HTR-8/SVneo (cell line): ENCODE measurements around the gene ONECUT2.

Experiments used
- DNase-seq: peaks from one replicate; pipeline ENCODE4 v3.0.0; 2011; ENCODE audit warnings: low spot score, mixed read lengths; ENCODE audit not compliant: insufficient read length
- FAIRE-seq: peaks from 2 replicates; lab custom pipeline; 2011; peaks lifted over from hg19 to GRCh38; lab: Jason Lieb, UNC

Gene ONECUT2

DNA sequence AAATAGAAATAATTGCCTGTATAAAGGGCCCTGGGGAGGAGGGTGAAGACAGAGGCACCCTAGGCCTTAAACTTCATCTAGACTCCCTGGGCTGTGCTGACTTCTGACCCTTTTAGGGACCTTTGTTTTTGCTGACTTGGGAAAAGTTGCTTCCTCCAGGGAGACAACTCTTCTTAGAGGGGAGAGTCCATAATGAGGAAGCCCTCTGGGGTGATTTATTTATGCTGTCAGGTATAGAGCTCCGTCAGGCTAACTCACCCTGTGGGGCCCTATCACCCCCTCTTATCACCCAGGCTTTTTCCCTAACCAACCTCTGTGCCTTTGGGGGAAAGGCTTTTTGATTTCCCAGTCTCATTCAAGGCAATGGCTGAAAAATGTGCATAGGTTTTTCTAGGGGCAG lies 8.1 kb downstream of the ONECUT2 start:
- no peak for FAIRE-seq
- no peak for DNase-seq

DNA sequence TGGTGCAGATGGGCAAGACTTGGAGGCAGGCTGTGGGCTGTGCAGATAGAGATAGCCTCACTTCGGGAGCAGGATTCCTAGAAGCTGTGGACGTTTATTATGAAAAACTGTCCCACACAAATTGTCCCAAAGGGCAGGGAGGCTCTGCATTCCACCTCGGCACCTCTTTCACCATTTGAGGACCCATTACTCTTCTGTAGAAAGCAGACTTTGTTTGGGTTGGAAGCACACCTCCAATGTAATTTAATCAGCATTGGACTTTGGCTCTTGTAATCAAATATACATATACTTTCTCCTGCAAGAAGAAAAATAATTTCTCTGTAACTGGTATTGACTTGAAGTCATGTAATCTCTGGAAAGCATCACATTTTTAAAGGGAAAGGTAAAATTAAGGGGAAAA lies 8.5 kb downstream of the ONECUT2 start:
- FAIRE-seq (no peak), DNase-seq (no peak)

GRCh38 chr18:57444301-57444759 lies 9.2 kb downstream of the ONECUT2 start:
- DNase-seq, result no peak
- FAIRE-seq, result no peak

GRCh38 chr18:57445488-57446319 lies 10.5 kb downstream of the ONECUT2 start:
- DNase-seq (no peak), FAIRE-seq (no peak)

- no peak for FAIRE-seq
- no peak for DNase-seq
Measured at GRCh38 chr18:57446322-57446721, 11.1 kb downstream of the ONECUT2 start.

DNA sequence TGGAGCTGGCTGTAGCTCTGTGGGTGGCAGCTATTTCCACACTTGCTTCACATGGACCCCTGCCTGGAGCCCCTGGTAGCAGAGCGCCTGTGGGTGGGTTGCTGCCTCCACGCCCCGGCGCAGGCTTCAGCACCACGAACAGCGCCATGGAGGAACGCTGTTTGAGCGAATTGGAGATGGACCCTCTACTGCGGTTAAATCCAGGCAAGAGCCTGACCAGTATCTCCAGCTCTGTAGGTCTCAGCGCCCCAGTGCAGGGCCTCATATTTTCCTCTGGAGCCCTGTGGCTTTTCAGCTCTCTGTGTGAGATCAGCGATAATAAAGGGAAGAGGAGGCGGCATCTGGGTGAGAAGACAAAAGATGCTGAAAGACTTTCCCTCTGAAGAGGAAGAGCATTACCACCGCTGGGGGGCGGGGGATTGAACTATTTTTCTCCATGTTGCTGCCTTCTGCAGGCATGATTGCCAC lies 12.0 kb downstream of the ONECUT2 start:
- no peak for FAIRE-seq
- no peak for DNase-seq

DNA sequence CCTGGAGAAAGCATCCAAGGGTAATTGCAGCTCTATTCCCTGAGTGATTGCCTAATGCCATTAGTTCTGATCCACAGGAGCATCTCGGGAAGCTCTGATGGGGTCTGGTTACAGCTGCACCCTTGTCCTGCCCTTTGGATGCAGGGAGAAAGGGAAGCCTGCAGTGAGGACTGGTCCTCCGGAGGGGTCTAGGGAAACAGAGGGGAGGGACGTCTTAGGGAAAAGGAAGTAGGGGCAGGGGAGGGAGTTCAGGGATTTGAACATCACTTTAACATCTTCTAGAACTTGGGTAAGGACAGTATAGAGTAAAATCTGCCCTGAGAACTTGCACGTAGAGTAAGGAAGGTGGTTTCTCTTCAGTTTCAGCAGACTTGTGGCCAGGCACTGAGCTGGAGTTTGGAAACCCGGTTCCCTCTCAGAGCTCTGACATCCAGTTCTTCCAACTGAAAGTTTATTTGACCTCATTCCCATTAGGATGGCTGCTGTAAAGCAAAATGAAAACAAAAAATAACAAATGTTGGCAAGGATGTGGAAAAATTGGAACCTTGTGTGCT lies 20.5 kb downstream of the ONECUT2 start:
- FAIRE-seq (no peak), DNase-seq (no peak)

DNA sequence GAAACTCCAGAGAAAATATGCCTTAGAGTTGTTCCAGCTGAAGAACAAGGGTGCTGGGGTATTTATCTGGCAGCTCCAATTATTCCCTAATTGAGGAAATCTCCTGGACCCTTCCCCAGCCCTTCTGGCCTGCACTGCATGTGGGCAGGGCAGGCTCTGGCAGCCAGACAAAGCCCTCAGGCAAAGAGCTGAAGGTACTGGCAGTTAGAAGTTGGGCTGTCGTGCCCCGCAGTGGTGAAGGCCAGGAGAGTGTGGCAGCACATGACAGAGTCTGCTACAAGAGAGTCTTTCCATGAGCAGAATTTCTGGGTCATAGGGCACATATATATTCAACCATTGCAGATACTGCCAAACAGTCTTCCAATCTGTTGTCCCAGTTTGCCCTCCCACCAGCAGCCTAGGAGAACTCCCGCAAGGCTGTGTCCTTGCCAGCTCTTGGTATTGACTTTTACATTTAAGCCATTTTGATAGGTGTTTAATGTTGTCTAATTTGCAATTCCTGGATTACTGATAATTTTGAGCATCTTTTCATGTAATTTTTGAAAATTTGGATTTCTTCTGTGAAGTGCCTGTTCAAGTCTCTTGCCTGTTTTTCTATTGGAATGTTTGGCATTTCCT lies 26.6 kb downstream of the ONECUT2 start:
- FAIRE-seq (no peak), DNase-seq (no peak)

DNA sequence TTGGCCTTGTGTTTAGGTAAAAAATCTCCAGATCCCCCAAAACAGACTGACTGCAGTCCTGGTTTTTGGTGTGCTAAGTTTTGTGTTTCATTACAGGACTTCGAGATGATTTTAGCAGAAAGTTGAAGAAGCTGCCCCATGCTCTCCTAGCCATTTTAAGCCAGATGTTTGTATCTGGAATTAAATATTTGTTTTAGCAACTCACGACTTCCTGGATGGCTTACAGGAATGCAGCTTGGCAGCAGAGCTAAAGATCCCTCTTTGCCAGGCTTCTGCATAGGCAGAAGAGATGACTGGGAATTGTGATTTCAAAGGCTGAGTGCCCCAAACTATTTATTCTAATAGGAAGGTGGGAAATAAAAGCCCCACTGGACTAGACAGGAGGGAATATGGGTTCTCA lies 31.1 kb downstream of the ONECUT2 start:
- no peak for DNase-seq
- FAIRE-seq, result no peak

GRCh38 chr18:57466745-57467409 lies 31.7 kb downstream of the ONECUT2 start:
- DNase-seq, result no peak
- FAIRE-seq, result no peak

DNA sequence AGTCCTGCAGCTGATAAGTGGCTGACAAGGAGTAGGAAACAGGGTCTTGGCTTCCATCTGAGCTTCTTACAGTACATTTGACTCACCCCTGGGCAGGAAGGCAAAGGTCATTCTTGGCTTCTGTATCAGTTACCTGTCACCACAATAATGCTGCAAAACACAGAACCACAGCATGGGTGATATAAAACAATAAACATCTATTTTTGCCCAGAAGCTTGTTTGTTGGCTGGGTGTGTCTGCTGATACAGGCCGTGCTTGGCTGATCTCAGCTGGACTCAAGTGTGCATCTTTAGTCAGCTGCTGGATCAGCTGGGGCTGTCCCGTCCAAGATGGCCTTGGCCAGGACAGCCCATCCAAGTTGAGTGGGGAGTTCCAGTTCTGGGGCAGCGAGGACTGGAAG lies 34.7 kb downstream of the ONECUT2 start:
- DNase-seq, result no peak
- no peak for FAIRE-seq

- FAIRE-seq, result no peak
- DNase-seq, result no peak
Measured at GRCh38 chr18:57475408-57475807, 40.2 kb downstream of the ONECUT2 start.

GRCh38 chr18:57475903-57476302 lies 40.7 kb downstream of the ONECUT2 start:
- FAIRE-seq, result no peak

GRCh38 chr18:57480733-57481132 lies 45.6 kb downstream of the ONECUT2 start:
- FAIRE-seq, result no peak
- no peak for DNase-seq

More at GRCh38 chr18:57475903-57476302, 40.7 kb downstream of the ONECUT2 start:
- DNase-seq, result no peak

- FAIRE-seq, result no peak
- no peak for DNase-seq
Measured at GRCh38 chr18:57497372-57498294, 62.5 kb downstream of the ONECUT2 start.

DNA sequence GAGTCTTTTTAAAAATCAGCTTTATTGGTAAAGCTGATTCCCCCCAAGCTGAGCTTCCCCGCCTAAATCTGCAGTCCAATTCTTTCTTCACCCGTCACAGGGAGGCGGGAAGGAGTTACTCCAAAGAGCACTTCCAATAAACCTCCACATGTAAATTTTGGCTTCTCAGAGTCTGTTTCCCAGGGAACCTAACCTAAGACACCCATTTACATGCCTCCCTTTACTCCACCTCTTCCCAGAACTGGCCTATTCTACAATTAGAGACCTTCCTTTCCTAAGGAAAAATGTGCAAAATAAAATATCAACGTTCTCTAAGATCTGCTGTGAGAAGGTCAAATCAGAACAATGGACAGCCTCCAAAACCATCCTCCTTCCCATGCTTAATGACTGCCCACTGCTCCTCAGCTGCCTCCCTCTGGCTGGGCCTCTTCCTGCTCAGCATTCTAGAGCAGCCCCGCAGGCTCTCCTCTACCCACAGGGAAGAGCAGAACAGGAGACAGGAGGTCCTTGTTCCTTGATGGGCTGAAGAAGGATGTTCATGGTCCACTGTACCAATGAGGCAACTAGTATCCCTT lies 63.6 kb downstream of the ONECUT2 start:
- FAIRE-seq (no peak), DNase-seq (no peak)

- DNase-seq (no peak), FAIRE-seq (no peak)
Measured at GRCh38 chr18:57502624-57503023, 67.5 kb downstream of the ONECUT2 start.

DNA sequence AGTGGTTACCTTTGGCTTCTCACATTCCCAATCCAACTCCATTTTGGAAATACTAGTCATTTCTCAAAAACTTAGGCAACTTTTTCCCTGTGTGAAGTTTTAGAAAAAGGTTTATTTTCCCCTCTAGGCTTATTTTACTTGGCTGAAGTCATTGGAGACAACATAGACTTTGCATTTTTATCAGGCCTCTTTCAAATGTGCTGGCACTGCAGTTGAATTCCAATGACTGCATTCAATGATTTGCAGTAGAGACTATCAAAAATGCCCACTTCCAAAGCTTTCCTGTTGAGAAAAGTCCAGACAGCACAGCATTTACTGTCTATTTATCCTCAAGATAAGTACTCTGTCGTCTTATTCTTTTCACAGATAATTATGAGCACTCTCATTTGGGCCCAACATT lies 70.1 kb downstream of the ONECUT2 start:
- DNase-seq (no peak), FAIRE-seq (no peak)

GRCh38 chr18:57516056-57516455 lies 80.9 kb downstream of the ONECUT2 start:
- FAIRE-seq (no peak), DNase-seq (no peak)
